Bronchial epithelial cell (primary cell): ENCODE results near the gene FAM204A. TPM values are rescaled to one million over a fixed set of nuclear protein-coding genes. Genes with fewer than 3 reads are reported as not detected.

ENCODE experiments used
- DNase-seq: peaks from one replicate; pipeline ENCODE4 v3.0.0-alpha.2; 2010; ENCODE audit warnings: low read depth
- FAIRE-seq: peaks from 2 replicates; lab custom pipeline; 2011; peaks lifted over from hg19 to GRCh38; lab: Jason Lieb, UNC
- H3K27me3 ChIP-seq: 2 replicates; pipeline ENCODE4 v1.5.1; 2011; ENCODE audit warnings: low read length; ENCODE audit not compliant: control insufficient read depth, insufficient read depth
- H3K36me3 ChIP-seq: 2 replicates; pipeline ENCODE4 v1.5.1; 2011; ENCODE audit warnings: low read length; ENCODE audit not compliant: control insufficient read depth, insufficient read depth
- H3K4me3 ChIP-seq: 2 replicates; pipeline ENCODE4 v1.5.1; 2011; ENCODE audit warnings: mild to moderate bottlenecking, low read depth, low read length, control low read depth
- CTCF ChIP-seq: IDR thresholded peaks from 2 replicates; pipeline ENCODE4 v1.5.1; 2011; ENCODE audit warnings: mild to moderate bottlenecking, moderate library complexity, low read length, control low read depth, inconsistent platforms; ENCODE audit not compliant: insufficient read depth, severe bottlenecking
- total RNA-seq: library from RNA; depleted of rRNA; stranded (reverse); fragments of >200 nt; gene quantifications from 2 replicates; pipeline ENCODE4 v1.2.1, GENCODE V29; 2014

FAM204A gene
- total RNA-seq, 1 donor from 2014 or later = 51.9 TPM

GRCh38 chr10:118332236-118332635 lies 9.9 kb downstream of the FAM204A start:
- peaks cover 7% of the 10 kb centered on the region for H3K36me3 ChIP-seq
- FAIRE-seq = no peak
- no peaks in the 10 kb centered on the region for H3K27me3 ChIP-seq
- DNase-seq = peak; percentile 4
- no peak overlapping the region for H3K4me3 ChIP-seq
- TF ChIP-seq CTCF = no peak

GRCh38 chr10:118330295-118331076 lies 11.6 kb downstream of the FAM204A start:
- FAIRE-seq (no peak), DNase-seq (no peak)
- peaks cover 8% of the 10 kb centered on the region for H3K36me3 ChIP-seq
- H3K4me3 ChIP-seq = no peak overlapping the region
- no peak for TF ChIP-seq CTCF
- no peaks in the 10 kb centered on the region for H3K27me3 ChIP-seq

GRCh38 chr10:118324140-118324539 lies 18.0 kb downstream of the FAM204A start:
- FAIRE-seq = no peak

GRCh38 chr10:118321724-118322575 lies 20.2 kb downstream of the FAM204A start:
- no peaks in the 10 kb centered on the region for H3K27me3 ChIP-seq
- peaks cover 4% of the 10 kb centered on the region for H3K36me3 ChIP-seq
- no peak for TF ChIP-seq CTCF
- DNase-seq (no peak), FAIRE-seq (no peak)
- no peak overlapping the region for H3K4me3 ChIP-seq

More at GRCh38 chr10:118324140-118324539, 18.0 kb downstream of the FAM204A start:
- Histone ChIP-seq H3K4me3 (no peak overlapping the region), H3K36me3 (peaks cover 9% of the 10 kb centered on the region), H3K27me3 (no peaks in the 10 kb centered on the region)
- TF ChIP-seq CTCF = no peak
- DNase-seq = no peak

GRCh38 chr10:118315629-118316028 lies 26.5 kb downstream of the FAM204A start:
- FAIRE-seq (no peak), DNase-seq (no peak)
- TF ChIP-seq CTCF = no peak
- peaks cover 3% of the 10 kb centered on the region for H3K36me3 ChIP-seq
- no peak overlapping the region for H3K4me3 ChIP-seq
- H3K27me3 ChIP-seq = no peaks in the 10 kb centered on the region
